ENCODE measurements around the gene RPLP2. TPM values are rescaled to one million over a fixed set of nuclear protein-coding genes. Genes with fewer than 3 reads are reported as not detected.

RPLP2 gene
- total RNA-seq, 1 experiment from 2014 or later = 1,325 TPM

- CTCF ChIA-PET = no interaction called here
- TF ChIP-seq EZH2 (IDR thresholded peaks at IDR 0.05; ENCODE audit: borderline replicate concordance, low read depth, low read length, poor library complexity, severe bottlenecking) (no peak), CTCF (conservative IDR thresholded peaks at IDR 0.05; ENCODE audit: low read depth, low read length) (no peak)
- Histone ChIP-seq H3K4me1 (ENCODE audit: insufficient read depth, low read length, poor library complexity, severe bottlenecking) (peaks cover 11% of the 10 kb centered on the region), H3K9me3 (ENCODE audit: low read depth, low read length, poor library complexity, severe bottlenecking) (no peaks in the 10 kb centered on the region), H3K27ac (ENCODE audit: low read depth, low read length, poor library complexity, severe bottlenecking) (no peak overlapping the region), H3K27me3 (replicated peaks; ENCODE audit: insufficient read depth, low read depth, low read length, poor library complexity) (no peaks in the 10 kb centered on the region), H3K4me3 (ENCODE audit: low read depth, low read length, poor library complexity, severe bottlenecking) (no peak overlapping the region), H3K36me3 (ENCODE audit: insufficient read depth, low read length, poor library complexity, severe bottlenecking) (no peaks in the 10 kb centered on the region)
- no peak for DNase-seq (ENCODE audit: low spot score)
- POLR2A ChIA-PET (ENCODE audit: low non-redundant PET) = interaction anchor here (0.5 kb wide), 1 partner anchor 70 kb away, joined by 6 read pairs; no protein-coding TSS in a partner anchor
- intact Hi-C loops (cut with micrococcal nuclease; ENCODE audit: unreplicated experiment) = loop anchor here (10.0 kb wide), 1 partner anchor 121 kb away; no protein-coding TSS in a partner anchor
- no TSS peak for BruUV-seq (replicated peaks)
Measured at GRCh38 chr11:853682-854448, 44.1 kb downstream of the RPLP2 start.

DNA sequence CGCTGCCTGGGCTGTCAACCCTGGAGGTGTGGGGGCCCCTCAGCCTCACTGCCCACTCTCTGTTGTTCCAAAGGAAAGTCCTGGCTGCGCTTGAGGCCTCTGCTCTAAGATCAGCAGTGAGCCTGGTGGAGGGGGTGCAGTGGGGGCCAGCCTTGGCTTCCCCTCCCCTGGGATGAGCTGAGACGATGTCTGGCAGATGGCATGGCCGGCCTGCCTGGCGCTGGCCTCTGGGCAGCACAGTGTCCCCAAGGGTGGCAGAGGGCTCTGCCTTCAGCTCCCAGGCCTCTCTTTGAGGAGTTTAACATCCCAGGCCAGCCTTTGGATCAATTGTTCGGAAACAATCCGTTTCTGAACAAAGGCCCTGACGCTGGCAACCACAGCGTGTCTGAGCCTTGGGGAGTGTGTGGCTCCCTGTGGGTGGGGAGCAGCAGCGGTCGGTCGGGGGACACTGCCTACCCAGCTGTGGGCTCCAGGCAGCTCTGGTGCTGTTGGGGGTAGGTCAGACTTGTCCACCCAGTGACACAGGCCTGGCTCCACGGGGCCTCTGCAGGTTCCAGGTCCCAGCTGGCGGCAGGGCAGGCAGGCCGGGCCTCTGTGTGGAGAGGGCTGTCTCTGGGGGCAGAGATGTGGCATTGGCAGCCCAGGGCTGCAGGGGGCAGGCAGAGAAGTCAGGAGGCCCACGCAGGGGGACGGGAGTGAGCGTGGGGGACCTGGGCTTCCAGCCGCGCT lies 45.0 kb downstream of the RPLP2 start:
- Histone ChIP-seq H3K36me3 (ENCODE audit: insufficient read depth, low read length, poor library complexity, severe bottlenecking) (no peaks in the 10 kb centered on the region), H3K4me1 (ENCODE audit: insufficient read depth, low read length, poor library complexity, severe bottlenecking) (peaks cover 10% of the 10 kb centered on the region), H3K4me3 (ENCODE audit: low read depth, low read length, poor library complexity, severe bottlenecking) (no peak overlapping the region), H3K27me3 (replicated peaks; ENCODE audit: insufficient read depth, low read depth, low read length, poor library complexity) (no peaks in the 10 kb centered on the region), H3K9me3 (ENCODE audit: low read depth, low read length, poor library complexity, severe bottlenecking) (no peaks in the 10 kb centered on the region), H3K27ac (ENCODE audit: low read depth, low read length, poor library complexity, severe bottlenecking) (no peak overlapping the region)
- intact Hi-C loops (cut with micrococcal nuclease; ENCODE audit: unreplicated experiment) = loop anchor here (10.0 kb wide), 1 partner anchor 120 kb away; no protein-coding TSS in a partner anchor
- BruUV-seq (replicated peaks) = no TSS peak
- TF ChIP-seq CTCF (conservative IDR thresholded peaks at IDR 0.05; ENCODE audit: low read depth, low read length) (no peak), EZH2 (IDR thresholded peaks at IDR 0.05; ENCODE audit: borderline replicate concordance, low read depth, low read length, poor library complexity, severe bottlenecking) (no peak)
- no peak for DNase-seq (ENCODE audit: low spot score)
- ChIA-PET CTCF (no interaction called here), POLR2A (ENCODE audit: low non-redundant PET) (no interaction called here)

DNA sequence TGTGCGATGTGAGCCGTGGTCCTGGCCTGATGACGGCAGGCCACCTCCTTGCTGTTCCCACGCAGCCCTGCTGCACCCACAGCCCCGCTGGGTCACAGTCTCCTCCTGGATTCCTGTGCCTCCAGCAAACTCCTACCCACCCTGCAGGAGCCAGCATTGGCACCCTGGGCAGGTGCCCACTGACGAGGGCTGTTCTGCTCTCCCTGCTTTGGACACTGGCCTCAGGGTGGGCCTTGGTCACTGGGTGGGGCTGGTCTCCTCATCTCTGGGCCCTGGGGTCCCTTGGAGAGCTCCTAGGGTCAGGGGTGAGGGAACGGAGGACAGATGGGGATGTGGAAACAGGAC lies 45.5 kb downstream of the RPLP2 start:
- Histone ChIP-seq H3K27ac (ENCODE audit: low read depth, low read length, poor library complexity, severe bottlenecking) (no peak overlapping the region), H3K9me3 (ENCODE audit: low read depth, low read length, poor library complexity, severe bottlenecking) (no peaks in the 10 kb centered on the region), H3K4me3 (ENCODE audit: low read depth, low read length, poor library complexity, severe bottlenecking) (no peak overlapping the region), H3K36me3 (ENCODE audit: insufficient read depth, low read length, poor library complexity, severe bottlenecking) (no peaks in the 10 kb centered on the region), H3K4me1 (ENCODE audit: insufficient read depth, low read length, poor library complexity, severe bottlenecking) (peaks cover 11% of the 10 kb centered on the region), H3K27me3 (replicated peaks; ENCODE audit: insufficient read depth, low read depth, low read length, poor library complexity) (no peaks in the 10 kb centered on the region)
- DNase-seq (ENCODE audit: low spot score) = no peak
- intact Hi-C loops (cut with micrococcal nuclease; ENCODE audit: unreplicated experiment) = loop anchor here (10.0 kb wide), 1 partner anchor 119 kb away; no protein-coding TSS in a partner anchor
- POLR2A ChIA-PET (ENCODE audit: low non-redundant PET) = no interaction called here
- TF ChIP-seq EZH2 (IDR thresholded peaks at IDR 0.05; ENCODE audit: borderline replicate concordance, low read depth, low read length, poor library complexity, severe bottlenecking) (no peak), CTCF (conservative IDR thresholded peaks at IDR 0.05; ENCODE audit: low read depth, low read length) (no peak)
- BruUV-seq (replicated peaks) = no TSS peak
- CTCF ChIA-PET = no interaction called here
